A673 (cell line): ENCODE data around the gene AKR7A2. TPM values are rescaled to one million over a fixed set of nuclear protein-coding genes. Genes with fewer than 3 reads are reported as not detected.

Experiments used
- BruUV-seq: library from RNA; stranded (reverse); fragments of 400-500 nt; replicated peaks from 2 replicates; lab custom pipeline; 2021; lab: Mats Ljungman, UMichigan
- CTCF ChIA-PET: fragments of 300-600 bp; sonication (Branson Sonifier 250); formaldehyde crosslinking; loops from one replicate; lab custom pipeline; 2022; ENCODE audit warnings: antibody characterized with exemption; lab: Charles Lee
- POLR2A ChIA-PET: fragments of 300-600 bp; sonication (Branson Sonifier 250); formaldehyde crosslinking; loops from one replicate; lab custom pipeline; 2022; ENCODE audit warnings: antibody characterized with exemption; ENCODE audit not compliant: low non-redundant PET; lab: Charles Lee
- DNase-seq: peaks from one replicate; pipeline ENCODE4 v3.0.0-alpha.2; 2015; ENCODE audit warnings: low spot score
- H3K27ac ChIP-seq: fragments of 200-600 bp; sonication (generic); 2 replicates; pipeline ENCODE4 v1.5.1; 2016; ENCODE audit warnings: mixed run types, low read depth, mild to moderate bottlenecking, mixed read lengths, antibody characterized with exemption, low read length; ENCODE audit not compliant: poor library complexity, severe bottlenecking
- H3K27me3 ChIP-seq: fragments of 200-600 bp; sonication (generic); replicated peaks from 2 replicates; pipeline ENCODE4 v1.6.1; 2017; ENCODE audit warnings: mixed run types, low read depth, mild to moderate bottlenecking, mixed read lengths, antibody characterized with exemption, low read length; ENCODE audit not compliant: insufficient read depth, poor library complexity
- H3K36me3 ChIP-seq: fragments of 200-600 bp; sonication (generic); 2 replicates; pipeline ENCODE4 v1.6.1; 2016; ENCODE audit warnings: mixed run types, mild to moderate bottlenecking, mixed read lengths, antibody characterized with exemption, low read length; ENCODE audit not compliant: insufficient read depth, poor library complexity, severe bottlenecking
- H3K4me1 ChIP-seq: fragments of 200-600 bp; sonication (generic); 2 replicates; pipeline ENCODE4 v1.6.1; 2017; ENCODE audit warnings: mixed run types, mild to moderate bottlenecking, mixed read lengths, antibody characterized with exemption, low read length; ENCODE audit not compliant: insufficient read depth, poor library complexity, severe bottlenecking
- H3K4me3 ChIP-seq: fragments of 200-600 bp; sonication (generic); 2 replicates; pipeline ENCODE4 v1.5.1; 2016; ENCODE audit warnings: low read depth, mixed run types, mild to moderate bottlenecking, mixed read lengths, low read length; ENCODE audit not compliant: poor library complexity, severe bottlenecking
- H3K9me3 ChIP-seq: fragments of 200-600 bp; sonication (generic); 2 replicates; pipeline ENCODE4 v1.6.1; 2016; ENCODE audit warnings: mixed run types, low read depth, mild to moderate bottlenecking, mixed read lengths, antibody characterized with exemption, low read length; ENCODE audit not compliant: poor library complexity, severe bottlenecking
- EZH2 ChIP-seq: fragments of 200-600 bp; sonication (generic); IDR thresholded peaks from 2 replicates; pipeline ENCODE4 v1.6.1; 2017; ENCODE audit warnings: borderline replicate concordance, low read depth, mild to moderate bottlenecking, mixed read lengths, antibody characterized with exemption, low read length; ENCODE audit not compliant: poor library complexity, severe bottlenecking
- intact Hi-C: fragments of 100-400 bp; cut with micrococcal nuclease; formaldehyde crosslinking; loops from one replicate; pipeline ENCODE4 v1.10.0; 2022; ENCODE audit not compliant: unreplicated experiment
- total RNA-seq: library from RNA; stranded (reverse); gene quantifications from 2 replicates; pipeline ENCODE4 v1.2.3, GENCODE V29; 2021
- TF ChIP-seq, protein P1 (sequence below): fragments of 300-800, 200-600 bp; sonication (generic); conservative IDR thresholded peaks from 2 replicates; pipeline ENCODE4 v1.5.1; 2017; ENCODE audit warnings: low read depth, mild to moderate bottlenecking, antibody characterized with exemption, low read length, moderate library complexity, mixed read lengths

AKR7A2 gene
- total RNA-seq, 1 experiment from 2014 or later, result 57.2 TPM

DNA sequence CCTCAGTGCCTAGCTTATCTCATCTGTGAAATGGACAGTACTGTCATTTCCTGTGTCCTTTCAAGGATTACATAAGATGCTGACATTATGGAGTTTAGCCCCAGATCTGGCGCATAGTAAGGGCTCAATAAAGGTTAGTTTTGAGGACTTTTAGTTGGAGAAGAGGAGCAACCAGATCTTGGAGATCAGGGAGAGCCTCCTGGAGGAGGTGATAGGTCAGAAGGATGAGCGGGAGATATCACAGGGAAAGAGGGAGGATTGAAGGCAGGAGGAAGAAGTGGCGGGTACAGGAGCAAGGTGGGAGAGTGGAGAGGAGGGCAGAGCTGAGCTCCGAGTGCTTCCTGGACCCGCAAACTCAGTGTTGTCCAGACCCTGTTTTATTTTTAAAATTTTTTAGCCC lies 17.7 kb upstream of the AKR7A2 start:
- CTCF ChIA-PET, result no interaction called here
- Histone ChIP-seq H3K27me3 (no peaks in the 10 kb centered on the region), H3K4me1 (no peaks in the 10 kb centered on the region), H3K36me3 (peaks cover 6% of the 10 kb centered on the region), H3K9me3 (no peaks in the 10 kb centered on the region), H3K4me3 (no peak overlapping the region), H3K27ac (no peak overlapping the region)
- no peak for DNase-seq
- no peak for TF ChIP-seq EZH2
- TF ChIP-seq, protein P1, sequence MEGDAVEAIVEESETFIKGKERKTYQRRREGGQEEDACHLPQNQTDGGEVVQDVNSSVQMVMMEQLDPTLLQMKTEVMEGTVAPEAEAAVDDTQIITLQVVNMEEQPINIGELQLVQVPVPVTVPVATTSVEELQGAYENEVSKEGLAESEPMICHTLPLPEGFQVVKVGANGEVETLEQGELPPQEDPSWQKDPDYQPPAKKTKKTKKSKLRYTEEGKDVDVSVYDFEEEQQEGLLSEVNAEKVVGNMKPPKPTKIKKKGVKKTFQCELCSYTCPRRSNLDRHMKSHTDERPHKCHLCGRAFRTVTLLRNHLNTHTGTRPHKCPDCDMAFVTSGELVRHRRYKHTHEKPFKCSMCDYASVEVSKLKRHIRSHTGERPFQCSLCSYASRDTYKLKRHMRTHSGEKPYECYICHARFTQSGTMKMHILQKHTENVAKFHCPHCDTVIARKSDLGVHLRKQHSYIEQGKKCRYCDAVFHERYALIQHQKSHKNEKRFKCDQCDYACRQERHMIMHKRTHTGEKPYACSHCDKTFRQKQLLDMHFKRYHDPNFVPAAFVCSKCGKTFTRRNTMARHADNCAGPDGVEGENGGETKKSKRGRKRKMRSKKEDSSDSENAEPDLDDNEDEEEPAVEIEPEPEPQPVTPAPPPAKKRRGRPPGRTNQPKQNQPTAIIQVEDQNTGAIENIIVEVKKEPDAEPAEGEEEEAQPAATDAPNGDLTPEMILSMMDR, result no peak
- POLR2A ChIA-PET, result no interaction called here
- intact Hi-C loops, result no loop called here
- BruUV-seq, result no TSS peak

DNA sequence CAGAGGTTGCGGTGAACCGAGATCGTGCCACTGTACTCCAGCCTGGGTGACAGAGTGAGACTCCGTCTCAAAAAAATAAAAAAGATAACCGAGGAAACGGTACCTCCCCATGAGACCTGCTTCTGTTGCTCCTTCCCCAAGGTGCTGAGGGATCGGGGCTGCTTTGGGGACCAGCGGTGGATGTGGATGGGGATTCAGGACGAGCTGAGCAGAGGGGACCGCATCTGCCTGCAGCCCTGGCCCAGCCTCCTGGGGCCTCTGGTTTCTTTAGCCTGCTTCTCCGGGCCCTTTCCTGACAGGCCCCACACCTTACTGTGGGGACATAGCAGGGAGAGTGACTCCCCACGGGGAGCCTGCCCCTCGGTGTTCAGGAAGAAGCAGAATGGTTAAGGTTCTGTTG lies 17.2 kb upstream of the AKR7A2 start:
- H3K4me3 ChIP-seq, result no peak overlapping the region
- intact Hi-C loops, result no loop called here
- DNase-seq, result no peak
- ChIA-PET POLR2A (no interaction called here), CTCF (no interaction called here)
- H3K4me1 ChIP-seq, result no peaks in the 10 kb centered on the region
- no peaks in the 10 kb centered on the region for H3K27me3 ChIP-seq
- no peak overlapping the region for H3K27ac ChIP-seq
- H3K9me3 ChIP-seq, result no peaks in the 10 kb centered on the region
- no TSS peak for BruUV-seq
- H3K36me3 ChIP-seq, result peaks cover 7% of the 10 kb centered on the region
- no peak for TF ChIP-seq EZH2
- TF ChIP-seq, protein P1, result no peak

DNA sequence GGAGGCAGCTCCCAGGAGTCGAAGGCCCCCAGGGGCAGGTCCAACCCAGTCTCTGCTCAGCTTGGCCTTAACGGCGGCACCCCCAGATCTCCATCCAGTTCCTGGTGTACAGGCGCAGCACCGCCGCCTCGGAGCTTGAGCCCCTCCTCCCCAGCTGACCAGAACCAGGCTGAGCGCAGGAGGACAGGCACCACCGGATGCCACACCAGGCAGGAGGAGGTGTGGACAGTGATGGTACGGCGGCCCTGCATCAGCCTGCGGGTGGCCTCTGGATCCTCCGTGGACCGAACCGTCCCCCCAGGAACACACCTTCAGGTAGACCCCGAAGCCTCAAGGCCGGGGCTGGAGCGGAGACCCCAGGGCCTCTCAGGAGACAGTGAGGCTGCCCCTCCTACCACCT lies 16.5 kb upstream of the AKR7A2 start:
- CTCF ChIA-PET, result no interaction called here
- Histone ChIP-seq H3K27ac (no peak overlapping the region), H3K9me3 (no peaks in the 10 kb centered on the region), H3K27me3 (no peaks in the 10 kb centered on the region), H3K36me3 (peaks cover 7% of the 10 kb centered on the region), H3K4me1 (no peaks in the 10 kb centered on the region), H3K4me3 (no peak overlapping the region)
- no TSS peak for BruUV-seq
- POLR2A ChIA-PET, result no interaction called here
- intact Hi-C loops, result no loop called here
- DNase-seq, result no peak
- TF ChIP-seq EZH2, result no peak
- TF ChIP-seq, protein P1, result no peak
